GM12878 (cell line): ENCODE data around the gene SOX12. TPM values are rescaled to one million over a fixed set of nuclear protein-coding genes. Genes with fewer than 3 reads are reported as not detected.

Source experiments
- ATAC-seq: fragments of 200-7000 bp; cut with Tn5 transposase; 3 replicates; pipeline ENCODE4 v1.9.1; 2020; ENCODE audit warnings: mild to moderate bottlenecking, moderate library complexity
- BruUV-seq: library from RNA; stranded (reverse); fragments of 400-500 nt; replicated peaks from 2 replicates; lab custom pipeline; 2021; lab: Mats Ljungman, UMichigan
- CTCF ChIA-PET: fragments of 300-600 bp; sonication (Branson Sonifier 250); formaldehyde crosslinking; extraction: SDS; loops from one replicate; lab custom pipeline; 2021; ENCODE audit warnings: inconsistent platforms; lab: Yijun Ruan, JAX
- POLR2A ChIA-PET: fragments of 350-600 bp; formaldehyde crosslinking; extraction: SDS; loops from one replicate; lab custom pipeline; 2021; ENCODE audit warnings: inconsistent platforms; lab: Charles Lee
- RAD21 ChIA-PET: fragments of 300-600 bp; sonication (Branson Sonifier 250); formaldehyde crosslinking; loops from one replicate; lab custom pipeline; 2023; ENCODE audit warnings: antibody characterized with exemption; ENCODE audit not compliant: unreplicated experiment; lab: Charles Lee
- SMC1A ChIA-PET: fragments of 300-600 bp; sonication (Branson Sonifier 250); formaldehyde crosslinking; loops from one replicate; lab custom pipeline; 2023; ENCODE audit not compliant: unreplicated experiment, uncharacterized antibody; lab: Charles Lee
- DNase-seq: peaks from one replicate; pipeline ENCODE4 v3.0.0-alpha.2; 2011; ENCODE audit warnings: low read depth, low spot score
- FAIRE-seq: peaks from 3 replicates; lab custom pipeline; 2011; peaks lifted over from hg19 to GRCh38; lab: Jason Lieb, UNC
- H2AFZ ChIP-seq: 2 replicates; pipeline ENCODE4 v1.6.0; 2011; ENCODE audit warnings: low read depth, low read length, control low read depth; ENCODE audit not compliant: control insufficient read depth
- H3K27ac ChIP-seq: 2 replicates; pipeline ENCODE4 v1.5.1; 2011; ENCODE audit warnings: control low read depth; ENCODE audit not compliant: control insufficient read depth, insufficient read depth
- H3K27me3 ChIP-seq, 2 experiments: replicated peaks in 1 of 2; 2 replicates each; pipeline versions ENCODE4 v1.6.0 to v1.6.1; 2011; ENCODE audit warnings: low read length in 1 of 2; ENCODE audit not compliant: control insufficient read depth in 2 of 2, insufficient read depth in 2 of 2
- H3K36me3 ChIP-seq, 2 experiments: 2 replicates each; pipeline ENCODE4 v1.5.1; 2011; ENCODE audit warnings: low read length in 1 of 2; ENCODE audit not compliant: control insufficient read depth in 2 of 2, insufficient read depth in 2 of 2
- H3K4me1 ChIP-seq: 2 replicates; pipeline ENCODE4 v1.6.1; 2011; ENCODE audit warnings: mild to moderate bottlenecking, low read length, moderate library complexity, mixed read lengths; ENCODE audit not compliant: control insufficient read depth, insufficient read depth
- H3K4me2 ChIP-seq: 2 replicates; pipeline ENCODE4 v1.6.0; 2011; ENCODE audit warnings: control low read depth; ENCODE audit not compliant: control insufficient read depth, insufficient read depth
- H3K4me3 ChIP-seq: fragments of 200-600 bp; sonication (generic); 2 replicates; pipeline ENCODE4 v1.5.1; 2016
- H3K79me2 ChIP-seq: 2 replicates; pipeline ENCODE4 v1.6.0; 2011; ENCODE audit warnings: low read length; ENCODE audit not compliant: control insufficient read depth, insufficient read depth
- H3K9ac ChIP-seq: 2 replicates; pipeline ENCODE4 v1.8.0; 2011; ENCODE audit warnings: low read length, control low read depth, mixed read lengths; ENCODE audit not compliant: control insufficient read depth, insufficient read depth
- H3K9me3 ChIP-seq: replicated peaks from 3 replicates; pipeline ENCODE4 v1.5.1; 2011; ENCODE audit warnings: mild to moderate bottlenecking, low read length; ENCODE audit not compliant: control insufficient read depth, insufficient read depth
- H4K20me1 ChIP-seq: 2 replicates; pipeline ENCODE4 v1.6.0; 2011; ENCODE audit not compliant: control insufficient read depth, insufficient read depth
- CBFB ChIP-seq: IDR thresholded peaks from 2 replicates; pipeline ENCODE4 v1.6.1; 2016; ENCODE audit warnings: antibody characterized with exemption, low read depth
- EZH2 ChIP-seq: IDR thresholded peaks from 2 replicates; pipeline ENCODE4 v1.6.1; 2012; ENCODE audit warnings: low read depth, mild to moderate bottlenecking, control low read depth, inconsistent platforms, low read length, borderline replicate concordance; ENCODE audit not compliant: control insufficient read depth
- FOXM1 ChIP-seq: IDR thresholded peaks from 2 replicates; pipeline ENCODE4 v1.6.1; 2012; ENCODE audit warnings: low read depth, mild to moderate bottlenecking, inconsistent platforms, low read length, moderate library complexity
- HDAC6 ChIP-seq: fragments of 200-600 bp; sonication (generic); IDR thresholded peaks from one replicate; pipeline ENCODE4 v1.8.0; 2017; ENCODE audit warnings: antibody characterized with exemption; ENCODE audit not compliant: unreplicated experiment
- IRF4 ChIP-seq: IDR thresholded peaks from 2 replicates; pipeline ENCODE4 v1.6.1; 2011; ENCODE audit warnings: low read depth, low read length
- JUNB ChIP-seq: IDR thresholded peaks from 2 replicates; pipeline ENCODE4 v1.6.1; 2016; ENCODE audit warnings: antibody characterized with exemption, mild to moderate bottlenecking
- KAT2A ChIP-seq: conservative IDR thresholded peaks from 2 replicates; pipeline ENCODE4 v1.6.1; 2011; ENCODE audit warnings: low read depth, low read length; ENCODE audit not compliant: control insufficient read depth
- PAX5 ChIP-seq: IDR thresholded peaks from 2 replicates; pipeline ENCODE4 v1.6.1; 2011; ENCODE audit warnings: low read depth, low read length, borderline replicate concordance
- SIN3A ChIP-seq: IDR thresholded peaks from 2 replicates; pipeline ENCODE4 v1.6.1; 2012; ENCODE audit warnings: low read depth, low read length, improper control_type of control experiment
- SMARCA5 ChIP-seq: fragments of 450-650 bp; IDR thresholded peaks from 2 replicates; pipeline ENCODE4 v1.6.1; 2017; ENCODE audit warnings: mild to moderate bottlenecking
- SUZ12 ChIP-seq: fragments of 200-600 bp; sonication (generic); IDR thresholded peaks from one replicate; pipeline ENCODE4 v1.6.1; 2018; ENCODE audit warnings: antibody characterized with exemption, mild to moderate bottlenecking; ENCODE audit not compliant: unreplicated experiment
- YBX1 ChIP-seq: fragments of 450-650 bp; IDR thresholded peaks from 2 replicates; pipeline ENCODE4 v1.6.1; 2016; ENCODE audit warnings: antibody characterized with exemption
- ZBED1 ChIP-seq: IDR thresholded peaks from 2 replicates; pipeline ENCODE4 v1.6.1; 2016; ENCODE audit warnings: borderline replicate concordance
- ZNF217 ChIP-seq: fragments of 450-650 bp; IDR thresholded peaks from 2 replicates; pipeline ENCODE4 v1.6.1; 2017; ENCODE audit warnings: antibody characterized with exemption, mild to moderate bottlenecking
- WGBS: methylation state at CpG from one replicate; pipeline ENCODE4 v1.1.6; 2016; ENCODE audit warnings: low lambda C conversion rate; ENCODE audit not compliant: insufficient replicate concordance, insufficient coverage; ENCODE audit errors: missing lambda C conversion rate; 5-methylcytosine and 5-hydroxymethylcytosine counted together
- in situ Hi-C: fragments of 300-500 bp; cut with MboI; formaldehyde crosslinking; loops from 9 replicates; pipeline ENCODE4 v1.14.3; 2018; ENCODE audit warnings: mixed read lengths
- intact Hi-C: fragments of 100-400 bp; cut with micrococcal nuclease; formaldehyde crosslinking; loops from one replicate; pipeline ENCODE4 v1.14.2; 2022; ENCODE audit not compliant: unreplicated experiment
- polyA plus RNA-seq, 11 experiments: library from polyadenylated mRNA; depleted of rRNA in 4 of 11; unstranded in 6 of 11; stranded (reverse) in 5 of 11; fragments of >200 nt; fragmentation: Nextera tagmentation in 4 of 11; fragmentation: Illumina TruSeq in 1 of 11; extraction: Ambion mirVana in 4 of 11; extraction: Trizol in 1 of 11; gene quantifications; 1 replicate in 1 of 11; 2 replicates in 10 of 11; pipeline versions ENCODE4 v1.2.1 to v1.2.3, GENCODE V29; 2011 to 2016; ENCODE audit warnings: inconsistent platforms in 2 of 11, missing spikeins in 2 of 11, low read depth in 1 of 11
- total RNA-seq, 4 experiments: library from RNA; depleted of rRNA in 3 of 4; stranded (reverse); fragments of >200 nt in 3 of 4; fragmentation: Illumina TruSeq in 1 of 4; extraction: Trizol in 1 of 4; gene quantifications; 2 replicates each; pipeline versions ENCODE4 v1.2.1 to v1.2.3, GENCODE V29; 2013 to 2021
- TF ChIP-seq, protein P1 (sequence below): IDR thresholded peaks from 2 replicates; pipeline ENCODE4 v1.6.1; 2012; ENCODE audit warnings: low read length, inconsistent platforms
- TF ChIP-seq, protein P2 (sequence below): fragments of 450-650 bp; IDR thresholded peaks from 2 replicates; pipeline ENCODE4 v1.6.1; 2018; ENCODE audit warnings: mild to moderate bottlenecking, low read depth, moderate library complexity; ENCODE audit not compliant: partially characterized antibody

SOX12 gene
- total and polyA plus RNA-seq, 10 of the 15 experiments (the other 5 are each of a cell fraction or from before 2014, with no cell fraction given) = 0.50 to 17.9 (median 1.4) TPM

DNA sequence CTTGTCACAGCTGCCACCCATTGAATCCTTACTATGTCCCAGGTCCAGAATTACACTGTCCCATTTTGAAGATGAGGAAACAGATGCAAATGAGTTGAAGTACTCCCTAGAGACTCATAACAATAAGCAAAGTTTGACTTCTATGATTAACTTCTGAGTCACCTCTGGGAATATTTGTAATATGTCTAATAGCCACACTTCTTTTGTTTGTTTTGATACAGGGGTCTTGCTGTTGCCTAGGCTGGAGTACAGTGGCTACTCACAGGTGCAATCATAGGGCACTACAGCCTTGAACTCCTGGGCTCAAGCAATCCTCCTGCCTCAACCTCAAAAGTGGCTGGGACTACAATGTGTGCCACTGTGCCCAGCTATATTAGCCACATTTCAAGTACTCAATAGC lies 11.4 kb upstream of the SOX12 start:
- no peak for TF ChIP-seq EZH2
- no peak for TF ChIP-seq SIN3A
- no peak for TF ChIP-seq ZBED1
- TF ChIP-seq, protein P1, sequence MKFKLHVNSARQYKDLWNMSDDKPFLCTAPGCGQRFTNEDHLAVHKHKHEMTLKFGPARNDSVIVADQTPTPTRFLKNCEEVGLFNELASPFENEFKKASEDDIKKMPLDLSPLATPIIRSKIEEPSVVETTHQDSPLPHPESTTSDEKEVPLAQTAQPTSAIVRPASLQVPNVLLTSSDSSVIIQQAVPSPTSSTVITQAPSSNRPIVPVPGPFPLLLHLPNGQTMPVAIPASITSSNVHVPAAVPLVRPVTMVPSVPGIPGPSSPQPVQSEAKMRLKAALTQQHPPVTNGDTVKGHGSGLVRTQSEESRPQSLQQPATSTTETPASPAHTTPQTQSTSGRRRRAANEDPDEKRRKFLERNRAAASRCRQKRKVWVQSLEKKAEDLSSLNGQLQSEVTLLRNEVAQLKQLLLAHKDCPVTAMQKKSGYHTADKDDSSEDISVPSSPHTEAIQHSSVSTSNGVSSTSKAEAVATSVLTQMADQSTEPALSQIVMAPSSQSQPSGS = no peak
- no peak for TF ChIP-seq PAX5
- RAD21 ChIA-PET = no interaction called here
- H3K9ac ChIP-seq = no peak overlapping the region
- H3K36me3 ChIP-seq = no peaks in the 10 kb centered on the region
- FAIRE-seq (no peak), DNase-seq (no peak), ATAC-seq (no peak)
- no peaks in the 10 kb centered on the region for H4K20me1 ChIP-seq
- no peak overlapping the region for H3K27ac ChIP-seq
- CTCF ChIA-PET = no interaction called here
- no peak overlapping the region for H2AFZ ChIP-seq
- BruUV-seq = no TSS peak
- no peak overlapping the region for H3K4me3 ChIP-seq
- no peaks in the 10 kb centered on the region for H3K9me3 ChIP-seq
- POLR2A ChIA-PET = no interaction called here
- H3K4me1 ChIP-seq = peaks cover 4% of the 10 kb centered on the region; the same call in 1 of the 2 replicates
- in situ Hi-C loops = no loop called here
- no peaks in the 10 kb centered on the region for H3K27me3 ChIP-seq
- intact Hi-C loops = no loop called here
- H3K79me2 ChIP-seq = no peaks in the 10 kb centered on the region
- SMC1A ChIA-PET = interaction anchor here (2.5 kb wide), 1 partner anchor 15 kb away, joined by 8 read pairs; no protein-coding TSS in a partner anchor
- no peak overlapping the region for H3K4me2 ChIP-seq

DNA sequence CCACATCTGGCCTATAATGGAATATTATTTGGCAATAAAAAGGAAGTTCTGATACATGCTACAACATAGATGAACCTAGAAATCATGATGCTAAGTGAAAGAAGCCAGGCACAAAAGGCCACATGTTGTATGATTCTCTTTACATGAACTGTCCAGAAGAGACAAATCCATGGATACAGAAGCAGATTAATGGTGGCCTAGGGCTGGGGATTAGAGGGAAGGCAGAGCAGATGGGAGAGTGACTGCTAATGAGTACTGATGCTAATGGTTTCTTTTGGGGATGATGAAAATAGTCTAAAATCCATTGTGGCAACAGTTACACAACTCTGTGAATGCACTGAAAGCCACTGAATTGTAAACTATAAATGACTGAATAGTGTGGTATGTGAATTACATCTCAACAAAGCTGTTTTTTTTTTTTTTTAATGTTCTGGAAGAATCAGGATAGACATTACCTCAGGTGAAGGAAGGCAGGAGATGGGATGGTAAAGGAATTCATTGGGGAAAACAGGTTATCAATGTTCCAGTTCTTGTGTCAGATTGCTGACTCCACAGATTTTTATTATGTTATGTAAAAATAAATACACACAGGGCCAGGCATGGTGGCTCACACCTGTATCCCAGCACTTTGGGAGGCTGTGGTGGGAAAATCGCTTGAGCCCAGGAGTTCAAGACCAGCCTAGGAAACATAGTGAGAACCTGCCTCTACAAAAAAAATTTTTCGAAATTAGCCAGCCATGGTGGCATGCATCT lies 8.9 kb upstream of the SOX12 start:
- intact Hi-C loops = no loop called here
- H3K9me3 ChIP-seq = no peaks in the 10 kb centered on the region
- FAIRE-seq = no peak
- H3K9ac ChIP-seq = no peak overlapping the region
- no peak overlapping the region for H3K4me2 ChIP-seq
- no peak for ATAC-seq
- BruUV-seq = no TSS peak
- ChIA-PET CTCF (no interaction called here), POLR2A (no interaction called here), RAD21 (no interaction called here), SMC1A (no interaction called here)
- DNase-seq = no peak
- H3K27me3 ChIP-seq = no peaks in the 10 kb centered on the region
- H3K36me3 ChIP-seq = no peaks in the 10 kb centered on the region
- H3K4me1 ChIP-seq = no peaks in the 10 kb centered on the region
- no peak overlapping the region for H3K4me3 ChIP-seq
- no peak overlapping the region for H2AFZ ChIP-seq
- no peaks in the 10 kb centered on the region for H3K79me2 ChIP-seq
- H4K20me1 ChIP-seq = no peaks in the 10 kb centered on the region
- WGBS = 71% methylated on average over 2 of the region's 2 CpGs
- in situ Hi-C loops = no loop called here
- H3K27ac ChIP-seq = no peak overlapping the region
- TF ChIP-seq HDAC6 = no peak
- TF ChIP-seq SUZ12 = no peak
- no peak for TF ChIP-seq FOXM1
- TF ChIP-seq ZNF217 = no peak
- no peak for TF ChIP-seq CBFB
- no peak for TF ChIP-seq IRF4
- TF ChIP-seq, protein P2, sequence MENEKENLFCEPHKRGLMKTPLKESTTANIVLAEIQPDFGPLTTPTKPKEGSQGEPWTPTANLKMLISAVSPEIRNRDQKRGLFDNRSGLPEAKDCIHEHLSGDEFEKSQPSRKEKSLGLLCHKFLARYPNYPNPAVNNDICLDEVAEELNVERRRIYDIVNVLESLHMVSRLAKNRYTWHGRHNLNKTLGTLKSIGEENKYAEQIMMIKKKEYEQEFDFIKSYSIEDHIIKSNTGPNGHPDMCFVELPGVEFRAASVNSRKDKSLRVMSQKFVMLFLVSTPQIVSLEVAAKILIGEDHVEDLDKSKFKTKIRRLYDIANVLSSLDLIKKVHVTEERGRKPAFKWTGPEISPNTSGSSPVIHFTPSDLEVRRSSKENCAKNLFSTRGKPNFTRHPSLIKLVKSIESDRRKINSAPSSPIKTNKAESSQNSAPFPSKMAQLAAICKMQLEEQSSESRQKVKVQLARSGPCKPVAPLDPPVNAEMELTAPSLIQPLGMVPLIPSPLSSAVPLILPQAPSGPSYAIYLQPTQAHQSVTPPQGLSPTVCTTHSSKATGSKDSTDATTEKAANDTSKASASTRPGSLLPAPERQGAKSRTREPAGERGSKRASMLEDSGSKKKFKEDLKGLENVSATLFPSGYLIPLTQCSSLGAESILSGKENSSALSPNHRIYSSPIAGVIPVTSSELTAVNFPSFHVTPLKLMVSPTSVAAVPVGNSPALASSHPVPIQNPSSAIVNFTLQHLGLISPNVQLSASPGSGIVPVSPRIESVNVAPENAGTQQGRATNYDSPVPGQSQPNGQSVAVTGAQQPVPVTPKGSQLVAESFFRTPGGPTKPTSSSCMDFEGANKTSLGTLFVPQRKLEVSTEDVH = no peak
- TF ChIP-seq SMARCA5 = no peak
- TF ChIP-seq JUNB = no peak
- TF ChIP-seq KAT2A = no peak
- TF ChIP-seq YBX1 = no peak
